PC-3 (cell line): ENCODE measurements around the gene CMTM7. TPM values are rescaled to one million over a fixed set of nuclear protein-coding genes. Genes with fewer than 3 reads are reported as not detected.
A peak's percentile ranks its signal among the peaks of the same experiment; 100 is the strongest.

Experiments
- ATAC-seq: fragments of 200-7000 bp; cut with Tn5 transposase; 2 replicates; pipeline ENCODE4 v1.9.1; 2020; ENCODE audit warnings: mild to moderate bottlenecking, moderate library complexity
- BruUV-seq: library from RNA; stranded (reverse); fragments of 400-500 nt; replicated peaks from 2 replicates; lab custom pipeline; 2021; lab: Mats Ljungman, UMichigan
- CTCF ChIA-PET: fragments of 300-600 bp; sonication (Branson Sonifier 250); formaldehyde crosslinking; loops from one replicate; lab custom pipeline; 2022; ENCODE audit warnings: antibody characterized with exemption; lab: Charles Lee
- POLR2A ChIA-PET: fragments of 300-600 bp; sonication (Branson Sonifier 250); formaldehyde crosslinking; loops from one replicate; lab custom pipeline; 2022; ENCODE audit warnings: antibody characterized with exemption; ENCODE audit not compliant: unreplicated experiment; lab: Charles Lee
- DNase-seq: peaks from one replicate; pipeline ENCODE4 v3.0.0-alpha.2; 2015
- H2AFZ ChIP-seq: fragments of 300-600 bp; sonication (generic); 2 replicates; pipeline ENCODE4 v1.6.0; 2016; ENCODE audit warnings: antibody characterized with exemption, low read length
- H3F3A ChIP-seq: fragments of 300-600 bp; sonication (generic); one replicate; pipeline ENCODE4 v1.6.0; 2017; ENCODE audit warnings: antibody characterized with exemption, low read length, control low read depth, mild to moderate bottlenecking; ENCODE audit not compliant: unreplicated experiment
- H3K27ac ChIP-seq: fragments of 300-600 bp; sonication (generic); 2 replicates; pipeline ENCODE4 v1.5.1; 2016; ENCODE audit warnings: mild to moderate bottlenecking, low read length
- H3K27me3 ChIP-seq: fragments of 300-600 bp; sonication (generic); 2 replicates; pipeline ENCODE4 v1.6.1; 2016; ENCODE audit warnings: low read length, mixed read lengths
- H3K36me3 ChIP-seq: fragments of 300-600 bp; sonication (generic); 2 replicates; pipeline ENCODE4 v1.6.1; 2016; ENCODE audit warnings: low read depth, mixed run types, low read length, mixed read lengths
- H3K4me1 ChIP-seq: fragments of 300-600 bp; sonication (generic); 2 replicates; pipeline ENCODE4 v1.5.1; 2016; ENCODE audit warnings: low read length; ENCODE audit not compliant: insufficient read depth
- H3K4me2 ChIP-seq: fragments of 300-600 bp; sonication (generic); 2 replicates; pipeline ENCODE4 v1.6.0; 2016; ENCODE audit warnings: low read length
- H3K4me3 ChIP-seq: fragments of 300-600 bp; sonication (generic); 2 replicates; pipeline ENCODE4 v1.5.1; 2016; ENCODE audit warnings: mild to moderate bottlenecking, low read length, mixed read lengths
- H3K79me2 ChIP-seq: fragments of 300-600 bp; sonication (generic); 2 replicates; pipeline ENCODE4 v1.6.1; 2017; ENCODE audit warnings: low read length, mixed read lengths
- H3K9ac ChIP-seq: fragments of 300-600 bp; sonication (generic); 2 replicates; pipeline ENCODE4 v1.6.0; 2016; ENCODE audit warnings: mild to moderate bottlenecking, low read length
- H3K9me2 ChIP-seq: fragments of 300-600 bp; sonication (generic); replicated peaks from 2 replicates; pipeline ENCODE4 v1.6.1; 2016; ENCODE audit warnings: mixed run types, low read length, mixed read lengths
- H3K9me3 ChIP-seq: fragments of 300-600 bp; sonication (generic); 2 replicates; pipeline ENCODE4 v1.6.1; 2016; ENCODE audit warnings: low read length, mixed read lengths
- H4K20me1 ChIP-seq: fragments of 300-600 bp; sonication (generic); 2 replicates; pipeline ENCODE4 v1.6.1; 2016; ENCODE audit warnings: low read length, mixed read lengths
- CTCF ChIP-seq: fragments of 300-600 bp; sonication (generic); conservative IDR thresholded peaks from 2 replicates; pipeline ENCODE4 v1.5.1; 2017; ENCODE audit warnings: antibody characterized with exemption, low read depth, mild to moderate bottlenecking, low read length
- EZH2 ChIP-seq: fragments of 300-600 bp; sonication (generic); IDR thresholded peaks from one replicate; pipeline ENCODE4 v1.6.1; 2017; ENCODE audit warnings: antibody characterized with exemption, mild to moderate bottlenecking, low read length; ENCODE audit not compliant: unreplicated experiment
- EZH2phosphoT487 ChIP-seq: fragments of 300-600 bp; sonication (generic); IDR thresholded peaks from 2 replicates; pipeline ENCODE4 v1.6.1; 2018; ENCODE audit warnings: mild to moderate bottlenecking, antibody characterized with exemption, low read length, borderline replicate concordance
- intact Hi-C: fragments of 100-400 bp; cut with micrococcal nuclease; formaldehyde crosslinking; loops from 2 replicates; pipeline ENCODE4 v1.9.0; 2023
- total RNA-seq: library from RNA; depleted of rRNA; stranded (reverse); fragments of >200 nt; gene quantifications from 2 replicates; pipeline ENCODE4 v1.2.3, GENCODE V29; 2014

The CMTM7 gene
- total RNA-seq, 1 experiment from 2014 or later, result 37.1 TPM

DNA sequence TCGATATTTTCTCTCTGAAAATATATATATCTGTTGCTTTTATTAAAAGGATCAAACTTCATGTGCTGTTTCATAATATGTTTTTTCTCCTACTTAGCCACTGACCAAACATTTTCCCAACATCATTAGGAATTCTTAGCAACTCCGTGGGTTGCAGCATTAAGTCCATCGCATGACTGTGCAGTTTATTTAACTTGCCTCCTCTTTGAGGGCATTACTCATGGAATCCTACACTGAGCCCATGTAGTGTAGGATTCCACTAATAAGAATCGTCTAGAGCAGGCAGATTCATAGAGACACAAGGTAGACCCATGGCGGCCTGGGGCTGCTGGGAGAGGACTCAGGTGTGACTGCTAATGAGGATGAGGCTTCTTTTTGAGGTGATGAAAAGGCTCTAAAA lies 61.7 kb downstream of the CMTM7 start:
- no peak for DNase-seq
- TF ChIP-seq EZH2phosphoT487 (no peak), CTCF (no peak), EZH2 (no peak)
- POLR2A ChIA-PET, result no interaction called here
- no TSS peak for BruUV-seq
- CTCF ChIA-PET, result no interaction called here
- Histone ChIP-seq H3K9me3 (no peaks in the 10 kb centered on the region), H3K9me2 (no peaks in the 10 kb centered on the region), H3K4me1 (no peaks in the 10 kb centered on the region), H3K36me3 (peaks cover 41% of the 10 kb centered on the region), H3K9ac (no peak overlapping the region), H3K4me2 (no peak overlapping the region), H4K20me1 (no peaks in the 10 kb centered on the region), H3K79me2 (no peaks in the 10 kb centered on the region), H3K27ac (no peak overlapping the region), H3F3A (no peaks in the 10 kb centered on the region), H3K4me3 (no peak overlapping the region), H2AFZ (no peak overlapping the region), H3K27me3 (no peaks in the 10 kb centered on the region)
- ATAC-seq, result peak; percentile 26; the same call in 1 of the 2 replicates
- intact Hi-C loops, result no loop called here

DNA sequence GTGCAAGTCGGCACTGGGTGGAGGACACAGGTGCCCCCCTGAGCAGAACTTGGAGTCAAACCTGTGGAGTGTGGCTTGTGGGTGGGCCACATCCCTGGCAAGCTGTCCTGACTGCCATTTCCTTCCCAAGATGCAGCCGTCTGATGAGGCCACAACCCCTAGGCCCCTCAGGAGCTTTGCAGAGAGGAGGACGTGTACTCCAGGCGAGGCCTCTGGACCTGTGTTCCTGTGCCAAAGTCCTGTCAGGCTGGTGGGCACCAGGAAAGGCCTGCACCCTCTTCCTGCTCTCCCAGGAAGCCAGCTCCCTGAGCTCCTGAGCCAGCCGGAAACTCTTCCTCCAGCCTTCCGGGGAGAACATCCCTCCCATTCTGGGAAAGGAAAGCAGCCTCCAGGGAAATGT lies 62.5 kb downstream of the CMTM7 start:
- POLR2A ChIA-PET, result no interaction called here

More for the DNA sequence above, 62.5 kb downstream of the CMTM7 start:
- TF ChIP-seq EZH2phosphoT487 (no peak), CTCF (no peak), EZH2 (no peak)
- Histone ChIP-seq H3K27ac (no peak overlapping the region), H3K79me2 (no peaks in the 10 kb centered on the region), H3K4me1 (no peaks in the 10 kb centered on the region), H4K20me1 (no peaks in the 10 kb centered on the region), H3K27me3 (no peaks in the 10 kb centered on the region), H3K9me3 (no peaks in the 10 kb centered on the region), H2AFZ (no peak overlapping the region), H3K9me2 (no peaks in the 10 kb centered on the region), H3F3A (no peaks in the 10 kb centered on the region), H3K4me2 (no peak overlapping the region), H3K36me3 (peaks cover 42% of the 10 kb centered on the region), H3K9ac (no peak overlapping the region), H3K4me3 (no peak overlapping the region)
- intact Hi-C loops, result no loop called here
- no peak for ATAC-seq
- no peak for DNase-seq
- CTCF ChIA-PET, result interaction anchor here (1.0 kb wide), 1 partner anchor 14 kb away, joined by 5 read pairs; no protein-coding TSS in a partner anchor
- no TSS peak for BruUV-seq
